ENCODE measurements around the gene IL3.
"Not testable (repeated sequence)": the region's sequence is repeated elsewhere in the genome, so short reads cannot be mapped to it uniquely, and the experiment has no call there.

IL3 gene

GRCh38 chr5:132098151-132098594, 37.7 kb downstream of the IL3 start:
- no peak for DNase-seq

DNA sequence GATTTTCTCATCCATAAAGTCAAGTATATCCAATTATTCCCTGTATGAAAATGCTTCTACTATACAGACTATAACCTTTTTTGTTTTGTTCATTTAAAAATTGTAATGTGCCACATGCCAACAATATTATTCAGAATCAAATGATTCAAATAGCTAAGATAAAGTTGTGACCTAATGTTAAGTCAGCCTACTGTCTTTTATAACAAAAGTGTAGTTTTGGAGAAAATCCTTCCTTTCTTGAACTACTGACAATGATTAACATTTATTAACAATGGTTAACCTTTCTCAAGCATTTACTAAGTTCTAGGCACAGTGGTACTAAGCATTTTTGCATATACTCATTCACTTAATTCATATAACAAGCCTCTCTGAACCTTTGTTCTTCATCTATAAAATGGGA, 38.2 kb downstream of the IL3 start:
- DNase-seq, result no peak

- DNase-seq, result no peak
Measured at GRCh38 chr5:132099076-132099748, 38.8 kb downstream of the IL3 start.

GRCh38 chr5:132099905-132100304, 39.5 kb downstream of the IL3 start:
- no peak for DNase-seq

DNA sequence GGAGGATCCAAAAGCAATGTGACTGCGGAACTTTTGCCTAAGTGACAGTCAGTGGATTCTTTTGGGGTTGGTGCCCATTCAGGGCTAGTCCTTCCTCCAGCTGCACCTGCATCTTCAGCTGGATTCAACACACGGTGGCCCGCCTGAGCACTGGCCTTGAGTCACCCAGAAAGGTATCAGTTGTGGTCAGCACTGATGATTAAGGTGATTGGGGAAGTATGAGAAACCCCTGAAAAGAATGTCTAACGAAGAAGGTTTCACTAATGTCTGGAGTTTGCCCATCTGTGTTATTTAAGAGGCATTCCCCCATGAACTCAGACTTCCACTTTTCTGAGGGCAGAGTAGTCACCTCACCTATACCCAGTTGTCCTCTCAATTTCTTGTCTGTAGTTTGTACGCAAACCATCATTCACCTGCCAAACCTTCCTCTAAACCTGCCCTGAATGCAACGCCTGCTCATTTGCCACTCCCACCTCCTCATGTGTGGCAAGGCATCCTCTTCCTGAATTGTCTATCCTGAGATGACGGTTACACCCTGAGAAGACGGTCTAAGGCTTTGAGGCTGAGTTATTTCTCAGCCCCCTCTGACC, 40.3 kb downstream of the IL3 start:
- DNase-seq, result no peak

DNA sequence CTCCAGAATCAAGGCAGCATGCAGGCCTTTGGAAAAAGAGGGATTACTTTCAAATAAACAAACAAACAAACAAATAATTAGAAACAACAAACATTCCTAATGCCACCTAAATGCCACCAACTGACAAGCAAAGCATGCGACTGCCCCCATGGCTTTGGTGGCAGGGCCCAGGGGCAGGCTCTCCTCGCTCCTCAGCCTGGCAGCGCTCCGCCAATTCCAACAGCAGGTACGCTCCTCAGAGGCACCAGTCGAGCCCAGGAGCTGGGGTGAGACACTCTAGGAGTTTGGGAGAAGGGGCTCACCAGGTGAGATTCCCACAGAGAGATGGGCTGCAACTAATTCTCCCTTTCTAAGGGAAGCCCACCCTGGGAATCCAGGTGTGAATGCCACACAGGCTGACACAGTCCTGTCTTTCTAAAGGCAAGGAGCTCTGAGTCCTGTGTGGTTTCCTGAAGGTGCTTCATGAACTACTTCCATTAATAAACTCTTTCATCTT, 41.0 kb downstream of the IL3 start:
- no peak for DNase-seq

- DNase-seq, result no peak
Measured at GRCh38 chr5:132102101-132102701, 41.7 kb downstream of the IL3 start.

DNA sequence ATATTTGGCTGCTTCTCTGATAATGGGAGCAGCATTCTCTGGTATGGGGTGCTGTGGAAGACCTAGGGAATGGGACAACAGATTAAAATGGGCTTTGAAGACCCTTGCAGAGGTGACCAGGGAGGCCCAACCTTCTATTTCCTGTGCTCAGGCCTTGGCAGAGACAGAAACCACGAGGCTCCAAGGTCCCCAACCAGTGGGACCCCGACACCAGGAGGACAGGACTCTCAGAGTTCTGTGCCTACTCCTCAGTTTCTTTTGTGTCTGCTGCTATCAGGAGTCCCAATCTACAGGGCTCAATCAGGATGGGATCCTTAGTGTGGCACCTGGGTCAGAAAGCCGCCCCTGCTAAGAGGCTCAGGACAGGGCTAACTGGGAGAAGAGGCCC, 42.5 kb downstream of the IL3 start:
- DNase-seq, result no peak

GRCh38 chr5:132103332-132103951, 43.0 kb downstream of the IL3 start:
- peak; percentile 57 for DNase-seq

- DNase-seq, result no peak
Measured at GRCh38 chr5:132103969-132104391, 43.5 kb downstream of the IL3 start.

- DNase-seq, result no peak
Measured at GRCh38 chr5:132104556-132104955, 44.1 kb downstream of the IL3 start.

DNA sequence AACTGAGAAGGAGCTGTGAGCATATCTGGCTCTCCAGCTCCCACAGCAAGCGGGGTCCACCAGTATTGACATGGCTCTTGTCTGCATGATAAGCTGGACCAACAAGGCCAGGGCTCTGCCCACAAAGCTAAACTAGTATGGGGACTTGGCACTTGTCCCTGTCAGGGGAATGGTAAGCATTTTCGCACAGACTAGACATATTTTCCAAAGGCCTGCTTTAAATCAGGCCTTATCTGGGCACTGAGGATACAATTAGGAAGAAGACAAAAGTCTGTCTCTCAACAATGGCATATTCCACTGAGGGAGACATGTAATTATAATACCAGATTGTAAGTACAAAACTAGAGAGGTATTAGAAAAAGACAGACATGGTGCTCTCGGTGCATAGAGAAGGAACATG, 45.2 kb downstream of the IL3 start:
- no peak for DNase-seq

- not testable (repeated sequence) for DNase-seq
Measured at GRCh38 chr5:132108495-132108894, 48.0 kb downstream of the IL3 start.

DNA sequence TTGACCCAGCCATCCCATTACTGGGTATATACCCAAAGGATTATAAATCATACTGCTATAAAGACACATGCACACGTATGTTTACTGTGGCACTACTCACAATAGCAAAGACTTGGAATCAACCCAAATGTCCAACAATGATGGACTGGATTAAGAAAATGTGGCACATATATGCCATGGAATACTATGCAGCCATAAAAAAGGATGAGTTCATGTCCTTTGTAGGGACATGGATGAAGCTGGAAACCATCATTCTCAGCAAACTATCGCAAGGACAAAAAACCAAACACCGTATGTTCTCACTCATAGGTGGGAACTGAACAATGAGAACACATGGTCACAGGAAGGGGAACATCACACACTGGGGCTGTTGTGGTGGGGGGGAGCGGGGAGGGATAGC, 48.5 kb downstream of the IL3 start:
- not testable (repeated sequence) for DNase-seq

- DNase-seq, result no peak
Measured at GRCh38 chr5:132109494-132110053, 49.1 kb downstream of the IL3 start.

- DNase-seq, result no peak
Measured at GRCh38 chr5:132110195-132110594, 49.7 kb downstream of the IL3 start.

DNA sequence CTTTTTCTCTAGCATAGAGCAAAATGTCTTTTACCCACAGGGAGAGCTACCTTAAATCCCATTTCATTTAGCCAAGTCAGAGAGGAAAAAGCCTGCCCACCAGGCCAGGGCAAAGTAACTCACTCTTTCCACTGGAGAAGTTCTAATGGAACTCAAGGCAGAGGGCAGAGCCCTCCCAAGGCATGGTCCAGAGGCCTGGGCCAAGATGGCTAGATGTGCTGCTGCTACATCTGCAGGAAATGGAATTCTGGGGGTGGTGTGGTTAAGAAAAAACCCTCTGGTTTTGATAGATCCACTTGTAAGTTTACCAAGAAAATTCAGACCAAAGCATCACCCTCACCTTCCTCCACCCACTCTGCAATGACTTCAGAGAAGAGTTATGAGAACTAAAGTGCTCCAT, 50.5 kb downstream of the IL3 start:
- no peak for DNase-seq

DNA sequence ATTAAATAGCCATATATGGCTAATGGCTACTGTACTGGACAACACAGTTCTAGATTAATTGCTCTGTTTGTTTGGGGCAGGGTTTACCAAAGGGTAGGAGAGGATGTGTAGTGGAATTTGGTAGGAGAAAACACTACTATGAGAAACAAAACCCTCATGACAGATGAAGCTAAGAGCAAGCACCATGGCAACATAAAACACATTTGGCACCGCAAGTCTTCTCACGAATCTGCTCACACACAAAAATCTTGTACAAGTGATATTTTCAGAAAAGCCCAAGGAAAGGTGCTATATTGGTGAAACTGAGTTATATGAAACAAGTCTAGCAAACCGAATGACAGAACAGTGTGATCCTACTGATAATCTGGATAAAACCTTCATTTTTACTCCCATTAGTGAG, 51.7 kb downstream of the IL3 start:
- no peak for DNase-seq
